ENCODE measurements around the gene NME3. TPM values are rescaled to one million over a fixed set of nuclear protein-coding genes. Genes with fewer than 3 reads are reported as not detected.

The NME3 gene
- polyA plus RNA-seq, 6 donors from 2014 or later: 32.0 to 61.1 (median 49.1) TPM

- peak; percentile 85 to 86 for ATAC-seq (ENCODE audit: low read depth in 2 of 2)
- no peaks in the 10 kb centered on the region for H3K36me3 Mint-ChIP-seq
- peak; percentile 99 for DNase-seq
- no peaks in the 10 kb centered on the region for H3K27me3 Mint-ChIP-seq
- H3K27ac Mint-ChIP-seq: peak within 1 kb of the TSS; percentile 47 to 92 (median 82)
- H3K4me1 Mint-ChIP-seq: peaks cover 21 to 36% (median 26%) of the 10 kb centered on the region in 3 donors
- H3K9me3 Mint-ChIP-seq: no peaks in the 10 kb centered on the region
- peak within 1 kb of the TSS; percentile 86 to 96 (median 94) for H3K4me3 Mint-ChIP-seq
Observed at GRCh38 chr16:1782408-1783264, 11.3 kb upstream of the NME3 start, which contains the start of the genes NUBP2 and SPSB3. Gene NUBP2 (plus strand): TSS chr16:1782960. CDS start chr16:1783021, 61 bp downstream. Gene SPSB3 (minus strand): TSS chr16:1782571. CDS start chr16:1781483, 1,088 bp downstream.

GRCh38 chr16:1781758-1782407 lies 10.5 kb upstream of the NME3 start:
- Mint-ChIP-seq H3K27ac (peak overlapping the region; percentile 15 to 90 (median 56)), H3K27me3 (no peaks in the 10 kb centered on the region), H3K4me1 (peaks cover 21 to 36% (median 26%) of the 10 kb centered on the region in 3 donors), H3K9me3 (no peaks in the 10 kb centered on the region), H3K4me3 (peak overlapping the region; percentile 86 to 95 (median 91)), H3K36me3 (no peaks in the 10 kb centered on the region)
- DNase-seq: peak; percentile 38
- peak; percentile 6 to 7 for ATAC-seq (ENCODE audit: low read depth in 2 of 2)

- ATAC-seq (ENCODE audit: low read depth in 2 of 2) (no peak), DNase-seq (no peak)
- Mint-ChIP-seq H3K36me3 (no peaks in the 10 kb centered on the region), H3K27ac (peak overlapping the region in 5 of 6 donors; percentile 16 to 83 (median 64)), H3K27me3 (no peaks in the 10 kb centered on the region), H3K9me3 (no peaks in the 10 kb centered on the region), H3K4me3 (peak overlapping the region; percentile 79 to 94 (median 88)), H3K4me1 (peaks cover 21 to 36% (median 26%) of the 10 kb centered on the region in 3 donors)
Observed at GRCh38 chr16:1781254-1781653, 9.9 kb upstream of the NME3 start.

- Mint-ChIP-seq H3K4me1 (peaks cover 21 to 36% (median 25%) of the 10 kb centered on the region in 3 donors), H3K9me3 (no peaks in the 10 kb centered on the region), H3K36me3 (no peaks in the 10 kb centered on the region), H3K4me3 (peak overlapping the region in 6 of 8 donors; percentile 12 to 89 (median 84)), H3K27ac (peak overlapping the region in 2 of 6 donors; percentile 83 to 89), H3K27me3 (no peaks in the 10 kb centered on the region)
- ATAC-seq (ENCODE audit: low read depth in 2 of 2) (no peak), DNase-seq (no peak)
Observed at GRCh38 chr16:1780677-1781072, 9.3 kb upstream of the NME3 start.

DNA sequence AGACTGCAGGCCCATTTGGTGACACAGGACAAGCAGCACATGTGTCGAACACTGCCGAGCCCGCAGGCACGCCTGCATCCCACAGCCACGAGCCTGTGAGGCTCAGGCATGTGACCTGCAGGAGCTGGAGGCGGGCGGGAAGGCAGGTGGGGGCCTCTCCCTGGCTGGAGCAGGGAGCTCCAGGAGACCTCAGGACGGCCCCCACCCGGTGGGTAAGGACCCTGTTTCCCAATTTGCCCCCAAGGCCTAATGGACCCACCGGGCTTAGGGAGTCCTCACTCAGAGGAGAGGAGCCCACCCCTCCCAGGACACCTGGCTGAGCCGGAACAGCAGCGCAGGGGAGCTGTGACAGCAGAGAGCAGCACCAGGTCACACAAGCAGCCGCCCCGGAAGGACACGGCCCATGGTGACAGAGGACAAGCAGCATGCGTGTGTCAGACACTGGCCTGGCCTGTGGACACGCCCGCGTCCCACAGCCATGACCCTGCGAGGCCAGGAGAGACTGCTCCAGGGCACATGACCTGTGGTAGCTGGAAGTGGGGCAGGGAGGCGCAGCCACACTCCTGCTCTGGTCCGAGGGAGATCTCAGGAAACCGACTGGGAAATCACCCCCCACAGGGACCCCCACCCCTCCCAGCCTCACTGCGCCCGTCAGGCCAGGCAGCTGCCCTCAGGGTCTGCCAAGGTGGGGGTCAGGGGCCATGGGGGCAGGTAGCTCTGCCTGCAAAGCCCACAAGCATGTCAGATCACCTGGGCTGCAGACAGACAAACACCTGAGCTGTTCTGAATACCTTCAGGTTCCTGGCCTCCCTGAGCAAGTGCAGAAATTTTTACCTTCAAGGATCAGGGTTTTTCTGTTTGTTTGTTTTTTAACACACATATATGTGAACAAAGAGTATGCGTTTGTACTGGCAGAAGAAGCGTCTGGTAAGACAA lies 8.7 kb upstream of the NME3 start:
- peak overlapping the region in 6 of 8 donors; percentile 41 to 86 (median 56) for H3K4me3 Mint-ChIP-seq
- peaks cover 18 to 32% (median 18%) of the 10 kb centered on the region in 3 donors for H3K4me1 Mint-ChIP-seq
- H3K9me3 Mint-ChIP-seq: no peaks in the 10 kb centered on the region
- H3K27me3 Mint-ChIP-seq: no peaks in the 10 kb centered on the region
- DNase-seq (no peak), ATAC-seq (ENCODE audit: low read depth in 2 of 2) (no peak)
- no peak overlapping the region for H3K27ac Mint-ChIP-seq
- no peaks in the 10 kb centered on the region for H3K36me3 Mint-ChIP-seq

GRCh38 chr16:1779234-1779701 lies 7.9 kb upstream of the NME3 start:
- DNase-seq (no peak), ATAC-seq (ENCODE audit: low read depth in 2 of 2) (no peak)
- H3K36me3 Mint-ChIP-seq: no peaks in the 10 kb centered on the region
- H3K27me3 Mint-ChIP-seq: no peaks in the 10 kb centered on the region
- H3K4me1 Mint-ChIP-seq: peaks cover 17 to 32% (median 17%) of the 10 kb centered on the region in 3 donors
- H3K9me3 Mint-ChIP-seq: no peaks in the 10 kb centered on the region
- H3K4me3 Mint-ChIP-seq: peak overlapping the region in 4 of 8 donors; percentile 22 to 84 (median 60)
- H3K27ac Mint-ChIP-seq: peak overlapping the region in 2 of 6 donors; percentile 6 to 88

- ATAC-seq (ENCODE audit: low read depth in 2 of 2): no peak
- Mint-ChIP-seq H3K9me3 (no peaks in the 10 kb centered on the region), H3K4me1 (peaks cover 21 to 28% (median 21%) of the 10 kb centered on the region in 3 donors), H3K27ac (peak overlapping the region in 1 of 6 donors; percentile 88), H3K27me3 (no peaks in the 10 kb centered on the region), H3K36me3 (no peaks in the 10 kb centered on the region), H3K4me3 (peak overlapping the region in 3 of 8 donors; percentile 22 to 84 (median 76))
- no peak for DNase-seq
Observed at GRCh38 chr16:1778200-1779179, 7.1 kb upstream of the NME3 start.

- H3K36me3 Mint-ChIP-seq: no peaks in the 10 kb centered on the region
- peaks cover 17 to 21% (median 21%) of the 10 kb centered on the region in 3 donors for H3K4me1 Mint-ChIP-seq
Observed at GRCh38 chr16:1777375-1778199, 6.2 kb upstream of the NME3 start.

DNA sequence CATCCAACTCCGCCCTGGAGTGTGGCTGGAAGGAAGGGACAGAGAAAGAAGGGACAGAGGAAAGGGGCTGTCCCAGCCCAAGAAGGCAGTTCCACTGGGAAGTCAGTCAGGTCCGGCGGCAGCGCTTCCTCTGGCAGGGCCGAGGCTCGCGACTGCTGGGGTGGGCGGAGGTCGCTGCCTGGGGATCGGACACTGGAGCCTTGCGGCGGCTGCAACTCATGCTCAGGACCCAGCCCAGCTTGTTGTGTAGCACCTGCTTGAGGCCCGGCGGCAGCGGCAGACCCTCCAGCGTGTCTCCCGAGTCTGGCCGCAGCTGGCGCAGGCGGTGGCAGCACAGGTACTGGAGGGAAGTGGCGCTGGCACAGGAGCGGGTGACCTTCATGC lies 5.6 kb upstream of the NME3 start:
- peaks cover 21 to 27% (median 25%) of the 10 kb centered on the region in 3 donors for H3K4me1 Mint-ChIP-seq
- peak overlapping the region in 1 of 6 donors; percentile 33 for H3K27ac Mint-ChIP-seq
- peak overlapping the region in 1 of 8 donors; percentile 64 for H3K4me3 Mint-ChIP-seq

More at GRCh38 chr16:1777375-1778199, 6.2 kb upstream of the NME3 start:
- no peak for ATAC-seq (ENCODE audit: low read depth in 2 of 2)
- DNase-seq: no peak
- peak overlapping the region in 1 of 8 donors; percentile 54 for H3K4me3 Mint-ChIP-seq
- no peak overlapping the region for H3K27ac Mint-ChIP-seq
- H3K9me3 Mint-ChIP-seq: no peaks in the 10 kb centered on the region
- no peaks in the 10 kb centered on the region for H3K27me3 Mint-ChIP-seq

DNA sequence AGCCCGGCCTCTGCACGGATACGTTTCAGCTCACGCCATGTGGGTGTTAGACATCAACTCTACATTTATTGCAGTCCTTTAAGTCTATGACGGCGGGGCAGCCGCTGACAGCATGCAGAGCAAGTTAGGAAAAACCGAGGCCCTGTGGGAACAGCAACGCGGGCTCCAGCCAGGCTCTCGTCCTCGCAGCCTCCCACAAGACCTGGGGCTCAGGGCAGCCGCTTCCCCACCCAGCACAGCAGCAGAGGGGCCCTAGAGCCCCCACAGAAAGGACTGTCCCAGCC lies 5.3 kb upstream of the NME3 start:
- peak overlapping the region in 2 of 6 donors; percentile 33 to 81 for H3K27ac Mint-ChIP-seq
- DNase-seq (no peak), ATAC-seq (ENCODE audit: low read depth in 2 of 2) (no peak)
- H3K9me3 Mint-ChIP-seq: no peaks in the 10 kb centered on the region
- no peaks in the 10 kb centered on the region for H3K27me3 Mint-ChIP-seq
- H3K4me3 Mint-ChIP-seq: peak overlapping the region in 3 of 8 donors; percentile 56 to 64 (median 63)
- no peaks in the 10 kb centered on the region for H3K36me3 Mint-ChIP-seq
- peaks cover 21 to 27% (median 25%) of the 10 kb centered on the region in 3 donors for H3K4me1 Mint-ChIP-seq

More for the DNA sequence above, 5.6 kb upstream of the NME3 start:
- Mint-ChIP-seq H3K36me3 (no peaks in the 10 kb centered on the region), H3K27me3 (no peaks in the 10 kb centered on the region), H3K9me3 (no peaks in the 10 kb centered on the region)
- no peak for DNase-seq
- no peak for ATAC-seq (ENCODE audit: low read depth in 2 of 2)
